H1 (cell line): ENCODE measurements around the gene ANAPC1. TPM values are rescaled to one million over a fixed set of nuclear protein-coding genes. Genes with fewer than 3 reads are reported as not detected.

ENCODE experiments used
- CTCF ChIA-PET: fragments of 300-600 bp; sonication (Branson Sonifier 250); formaldehyde crosslinking; loops from one replicate; lab custom pipeline; 2021; ENCODE audit not compliant: partially characterized antibody; lab: Charles Lee
- POLR2A ChIA-PET: fragments of 300-600 bp; sonication (Branson Sonifier 250); formaldehyde crosslinking; loops from one replicate; lab custom pipeline; 2021; ENCODE audit warnings: inconsistent platforms; ENCODE audit not compliant: partially characterized antibody; lab: Charles Lee
- DNase-seq, 2 experiments: peaks; one replicate each; pipeline versions ENCODE4 v3.0.0 to v3.0.0-alpha.2; 2010 to 2022; ENCODE audit warnings: low spot score in 2 of 2, low read depth in 1 of 2, mixed read lengths in 1 of 2
- FAIRE-seq: peaks from 2 replicates; lab custom pipeline; 2011; peaks lifted over from hg19 to GRCh38; lab: Jason Lieb, UNC
- H2AFZ ChIP-seq: 2 replicates; pipeline ENCODE4 v1.8.1; 2012; ENCODE audit warnings: low read length, inconsistent platforms
- H2AK5ac ChIP-seq: 2 replicates; pipeline ENCODE4 v1.6.1; 2013; ENCODE audit warnings: low read depth, low read length
- H2BK120ac ChIP-seq: replicated peaks from 2 replicates; pipeline ENCODE3; 2013; ENCODE audit warnings: low read depth, low read length, inconsistent platforms
- H2BK12ac ChIP-seq: 2 replicates; pipeline ENCODE4 v1.6.1; 2013; ENCODE audit warnings: low read depth, low read length
- H2BK15ac ChIP-seq: 2 replicates; pipeline ENCODE4 v1.6.1; 2013; ENCODE audit warnings: low read length
- H2BK20ac ChIP-seq: 2 replicates; pipeline ENCODE4 v1.6.1; 2013; ENCODE audit warnings: low read length
- H2BK5ac ChIP-seq: 2 replicates; pipeline ENCODE4 v1.6.1; 2013; ENCODE audit warnings: low read depth, low read length
- H3K14ac ChIP-seq: 2 replicates; pipeline ENCODE4 v1.6.1; 2013; ENCODE audit warnings: inconsistent platforms; ENCODE audit not compliant: insufficient read length
- H3K18ac ChIP-seq: 2 replicates; pipeline ENCODE4 v1.6.1; 2013; ENCODE audit warnings: low read length; ENCODE audit errors: extremely low read depth
- H3K23ac ChIP-seq: 2 replicates; pipeline ENCODE4 v1.6.1; 2013; ENCODE audit warnings: inconsistent platforms; ENCODE audit not compliant: insufficient read length
- H3K23me2 ChIP-seq: 2 replicates; pipeline ENCODE4 v1.6.1; 2013; ENCODE audit warnings: low read depth, low read length
- H3K27ac ChIP-seq: 2 replicates; pipeline ENCODE4 v1.6.1; 2011; ENCODE audit warnings: low read depth, low read length, inconsistent platforms
- H3K27me3 ChIP-seq, 4 experiments: replicated peaks in 1 of 4; 1 replicate in 1 of 4; 2 replicates in 3 of 4; pipeline versions ENCODE4 v1.6.1 to v1.8.1; 2011 to 2013; ENCODE audit warnings: low read length in 3 of 4, mild to moderate bottlenecking in 3 of 4, inconsistent platforms in 2 of 4, mixed read lengths in 2 of 4, moderate library complexity in 1 of 4; ENCODE audit not compliant: control insufficient read depth in 3 of 4, insufficient read depth in 3 of 4; ENCODE audit errors: extremely low read depth in 1 of 4
- H3K36me3 ChIP-seq, 4 experiments: 2 replicates each; pipeline versions ENCODE4 v1.6.1 to v1.8.1; 2011 to 2013; ENCODE audit warnings: mild to moderate bottlenecking in 4 of 4, low read length in 3 of 4, moderate library complexity in 2 of 4, control low read depth in 1 of 4, inconsistent platforms in 1 of 4; ENCODE audit not compliant: insufficient read depth in 4 of 4, control insufficient read depth in 2 of 4
- H3K4ac ChIP-seq: replicated peaks from 2 replicates; pipeline ENCODE3; 2013; ENCODE audit warnings: low read length, low read depth, mixed read lengths, inconsistent platforms; ENCODE audit not compliant: insufficient read length
- H3K4me1 ChIP-seq, 4 experiments: replicated peaks in 1 of 4; 1 replicate in 1 of 4; 2 replicates in 3 of 4; pipeline versions ENCODE4 v1.6.1 to v1.8.1; 2011 to 2013; ENCODE audit warnings: low read length in 3 of 4, inconsistent platforms in 2 of 4, mixed read lengths in 1 of 4; ENCODE audit not compliant: insufficient read depth in 4 of 4, control insufficient read depth in 3 of 4
- H3K4me2 ChIP-seq, 2 experiments: 2 replicates each; pipeline versions ENCODE4 v1.6.1 to v1.8.1; 2011 to 2013; ENCODE audit warnings: low read depth in 2 of 2, low read length in 2 of 2, control low read depth in 1 of 2, inconsistent platforms in 1 of 2, mild to moderate bottlenecking in 1 of 2; ENCODE audit not compliant: insufficient read depth in 1 of 2
- H3K4me3 ChIP-seq, 4 experiments: fragments of 200-600, 300-600 bp in 1 of 4; sonication (generic), shearing (Covaris generic), sonication (Bioruptor Twin) in 1 of 4; 2 replicates each; pipeline versions ENCODE4 v1.5.1 to v1.8.1; 2011 to 2016; ENCODE audit warnings: low read length in 4 of 4, low read depth in 3 of 4, control low read depth in 2 of 4, inconsistent platforms in 2 of 4, mild to moderate bottlenecking in 2 of 4, mixed read lengths in 1 of 4, moderate library complexity in 1 of 4; ENCODE audit not compliant: insufficient read depth in 2 of 4; ENCODE audit errors: extremely low read depth in 1 of 4
- H3K56ac ChIP-seq: replicated peaks from 2 replicates; pipeline ENCODE3; 2013; ENCODE audit warnings: low read depth, mild to moderate bottlenecking, mixed read lengths, low read length, inconsistent platforms; ENCODE audit not compliant: insufficient read length
- H3K79me1 ChIP-seq: 2 replicates; pipeline ENCODE4 v1.6.1; 2013; ENCODE audit warnings: low read depth, low read length, control low read depth
- H3K79me2 ChIP-seq, 2 experiments: 2 replicates each; pipeline versions ENCODE4 v1.6.1 to v1.8.1; 2012 to 2013; ENCODE audit warnings: low read length in 2 of 2, mild to moderate bottlenecking in 2 of 2, inconsistent platforms in 1 of 2; ENCODE audit not compliant: insufficient read depth in 2 of 2, control insufficient read depth in 1 of 2
- H3K9ac ChIP-seq, 4 experiments: replicated peaks in 1 of 4; 1 replicate in 1 of 4; 2 replicates in 3 of 4; pipeline versions ENCODE4 v1.6.1 to v1.8.1; 2011 to 2013; ENCODE audit warnings: low read depth in 3 of 4, low read length in 3 of 4, control low read depth in 2 of 4, mild to moderate bottlenecking in 2 of 4, moderate library complexity in 2 of 4, inconsistent platforms in 1 of 4; ENCODE audit errors: extremely low read depth in 1 of 4
- H3K9me3 ChIP-seq, 2 experiments: 2 replicates each; pipeline versions ENCODE4 v1.6.1 to v1.8.1; 2012 to 2013; ENCODE audit warnings: mild to moderate bottlenecking in 2 of 2, moderate library complexity in 2 of 2, control low read depth in 1 of 2, inconsistent platforms in 1 of 2, low read depth in 1 of 2, low read length in 1 of 2, mixed read lengths in 1 of 2; ENCODE audit not compliant: insufficient read depth in 2 of 2
- H4K20me1 ChIP-seq, 2 experiments: replicated peaks in 1 of 2; 2 replicates each; pipeline versions ENCODE3 to v1.8.1; 2011 to 2013; ENCODE audit warnings: inconsistent platforms in 2 of 2, low read length in 2 of 2, mild to moderate bottlenecking in 1 of 2; ENCODE audit not compliant: insufficient read depth in 2 of 2, control insufficient read depth in 1 of 2
- H4K5ac ChIP-seq: 2 replicates; pipeline ENCODE4 v1.6.1; 2013; ENCODE audit warnings: low read length, low read depth, mixed read lengths, inconsistent platforms; ENCODE audit not compliant: insufficient read length
- H4K8ac ChIP-seq: 2 replicates; pipeline ENCODE4 v1.8.0; 2013; ENCODE audit warnings: mild to moderate bottlenecking, moderate library complexity, low read length, inconsistent platforms; ENCODE audit not compliant: insufficient read depth; ENCODE audit errors: extremely low read depth
- H4K91ac ChIP-seq: replicated peaks from 2 replicates; pipeline ENCODE3; 2013; ENCODE audit warnings: low read length, mixed read lengths, inconsistent platforms; ENCODE audit not compliant: insufficient read length
- ASH2L ChIP-seq: fragments of 200-600, 300-600 bp; sonication (generic); IDR thresholded peaks from one replicate; pipeline ENCODE4 v1.7.1; 2017; ENCODE audit warnings: low read length
- BACH1 ChIP-seq: IDR thresholded peaks from 2 replicates; pipeline ENCODE4 v1.6.1; 2012; ENCODE audit warnings: low read length, improper control_type of control experiment
- CBX8 ChIP-seq: fragments of 300-800, 300-1000 bp; sonication (generic); IDR thresholded peaks from 2 replicates; pipeline ENCODE4 v1.7.1; 2016; ENCODE audit warnings: low read depth, low read length, borderline replicate concordance
- CREB1 ChIP-seq: IDR thresholded peaks from 2 replicates; pipeline ENCODE4 v1.6.1; 2012; ENCODE audit warnings: inconsistent platforms
- JUND ChIP-seq: IDR thresholded peaks from 2 replicates; pipeline ENCODE4 v1.6.1; 2011; ENCODE audit warnings: mild to moderate bottlenecking, improper control_type of control experiment, low read length
- MAFK ChIP-seq: IDR thresholded peaks from 2 replicates; pipeline ENCODE4 v1.6.1; 2012; ENCODE audit warnings: low read depth, mild to moderate bottlenecking, improper control_type of control experiment, low read length
- WGBS, 2 experiments: shearing (Covaris generic) in 1 of 2; methylation state at CpG; one replicate each; pipeline versions ENCODE4 v1.1.6 to v1.1.7; 2013 to 2015; ENCODE audit warnings: low lambda C conversion rate in 2 of 2, mixed read lengths in 2 of 2, inconsistent platforms in 1 of 2, low coverage in 1 of 2, missing lambda C conversion rate in 1 of 2; ENCODE audit not compliant: insufficient replicate concordance in 2 of 2, insufficient coverage in 1 of 2, insufficient read length in 1 of 2; ENCODE audit errors: extremely low coverage in 1 of 2, missing lambda C conversion rate in 1 of 2; 5-methylcytosine and 5-hydroxymethylcytosine counted together
- polyA plus RNA-seq, 7 experiments: library from polyadenylated mRNA; depleted of rRNA in 3 of 7; stranded (reverse) in 5 of 7; unstranded in 2 of 7; fragments of >200 nt in 5 of 7; fragments of 200-250 nt in 2 of 7; gene quantifications; 1 replicate in 5 of 7; 2 replicates in 1 of 7; 4 replicates in 1 of 7; pipeline versions ENCODE4 v1.2.1 to v1.2.3, GENCODE V29; 2011 to 2013; ENCODE audit warnings: missing spikeins in 2 of 7, mixed read lengths in 2 of 7
- total RNA-seq: library from RNA; stranded (reverse); fragmentation: NEBNext Ultra II Directional; extraction: Animal tissue kit (Norgen Biotek cat#: 25700); gene quantifications from 2 replicates; pipeline ENCODE4 v1.2.1, GENCODE V29; 2021
- TF ChIP-seq, protein P1 (sequence below), 3 experiments: IDR thresholded peaks; 1 replicate in 2 of 3; 2 replicates in 1 of 3; pipeline versions ENCODE4 v1.5.1 to v1.6.1; 2011; ENCODE audit warnings: low read length in 3 of 3, mild to moderate bottlenecking in 3 of 3, inconsistent platforms in 2 of 3, low read depth in 1 of 3, moderate library complexity in 1 of 3; ENCODE audit not compliant: insufficient read depth in 1 of 3; ENCODE audit errors: control extremely low read depth in 1 of 3

Gene ANAPC1
- total and polyA plus RNA-seq, 2 of the 8 experiments (the other 6 are each of a cell fraction or from before 2014, with no cell fraction given): 46.6 to 107 TPM

- Histone ChIP-seq H3K56ac (no peak overlapping the region), H2BK12ac (no peak overlapping the region), H2AK5ac (no peak overlapping the region), H3K4ac (no peak overlapping the region), H3K79me2 (no peaks in the 10 kb centered on the region), H3K4me1 (peaks cover 0 to 3% (median 1%) of the 10 kb centered on the region in 4 experiments; a peak in 1 of 7 replicates), H2AFZ (no peak overlapping the region), H3K18ac (no peak overlapping the region), H4K91ac (no peak overlapping the region), H2BK20ac (no peak overlapping the region), H4K5ac (no peak overlapping the region), H4K8ac (no peak overlapping the region), H3K23me2 (peaks cover 2% of the 10 kb centered on the region; the same call in 1 of the 2 replicates), H3K79me1 (no peaks in the 10 kb centered on the region), H3K9me3 (no peaks in the 10 kb centered on the region), H3K4me2 (no peak overlapping the region), H2BK120ac (no peak overlapping the region), H3K27ac (no peak overlapping the region), H3K27me3 (no peaks in the 10 kb centered on the region), H3K14ac (no peak overlapping the region), H3K9ac (no peak overlapping the region; a peak in 1 of 7 replicates), H2BK15ac (no peak overlapping the region), H4K20me1 (no peaks in the 10 kb centered on the region), H3K23ac (no peak overlapping the region), H3K36me3 (peaks cover 0 to 3% (median 0%) of the 10 kb centered on the region in 4 experiments; a peak in 1 of 8 replicates), H3K4me3 (no peak overlapping the region), H2BK5ac (no peak overlapping the region)
- TF ChIP-seq ASH2L: no peak
- no peak for TF ChIP-seq BACH1
- TF ChIP-seq JUND: no peak
- TF ChIP-seq, protein P1, sequence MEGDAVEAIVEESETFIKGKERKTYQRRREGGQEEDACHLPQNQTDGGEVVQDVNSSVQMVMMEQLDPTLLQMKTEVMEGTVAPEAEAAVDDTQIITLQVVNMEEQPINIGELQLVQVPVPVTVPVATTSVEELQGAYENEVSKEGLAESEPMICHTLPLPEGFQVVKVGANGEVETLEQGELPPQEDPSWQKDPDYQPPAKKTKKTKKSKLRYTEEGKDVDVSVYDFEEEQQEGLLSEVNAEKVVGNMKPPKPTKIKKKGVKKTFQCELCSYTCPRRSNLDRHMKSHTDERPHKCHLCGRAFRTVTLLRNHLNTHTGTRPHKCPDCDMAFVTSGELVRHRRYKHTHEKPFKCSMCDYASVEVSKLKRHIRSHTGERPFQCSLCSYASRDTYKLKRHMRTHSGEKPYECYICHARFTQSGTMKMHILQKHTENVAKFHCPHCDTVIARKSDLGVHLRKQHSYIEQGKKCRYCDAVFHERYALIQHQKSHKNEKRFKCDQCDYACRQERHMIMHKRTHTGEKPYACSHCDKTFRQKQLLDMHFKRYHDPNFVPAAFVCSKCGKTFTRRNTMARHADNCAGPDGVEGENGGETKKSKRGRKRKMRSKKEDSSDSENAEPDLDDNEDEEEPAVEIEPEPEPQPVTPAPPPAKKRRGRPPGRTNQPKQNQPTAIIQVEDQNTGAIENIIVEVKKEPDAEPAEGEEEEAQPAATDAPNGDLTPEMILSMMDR (IDR thresholded peaks at IDR 0.05; ENCODE audit: control extremely low read depth in 1 of 3, insufficient read depth in 1 of 3, low read depth in 1 of 3, low read length in 3 of 3): no peak
- no peak for TF ChIP-seq MAFK
- no peak for TF ChIP-seq CBX8
- TF ChIP-seq CREB1: no peak
- ChIA-PET POLR2A (no interaction called here), CTCF (interaction anchor here (1.2 to 1.9 kb wide), 4 partner anchors 9 to 28 kb away, joined by 3 to 7 read pairs (median 5); no protein-coding TSS in a partner anchor)
- FAIRE-seq (no peak), DNase-seq (no peak)
- WGBS, 2 experiments: 92% methylated on average over 2 of the region's 2 CpGs; no CpG with 5 or more reads in 1 of the 2 experiments
Measured at GRCh38 chr2:111930875-111931274, 46.9 kb upstream of the ANAPC1 start.
